ENCODE data around the gene FBXW7.

DNA sequence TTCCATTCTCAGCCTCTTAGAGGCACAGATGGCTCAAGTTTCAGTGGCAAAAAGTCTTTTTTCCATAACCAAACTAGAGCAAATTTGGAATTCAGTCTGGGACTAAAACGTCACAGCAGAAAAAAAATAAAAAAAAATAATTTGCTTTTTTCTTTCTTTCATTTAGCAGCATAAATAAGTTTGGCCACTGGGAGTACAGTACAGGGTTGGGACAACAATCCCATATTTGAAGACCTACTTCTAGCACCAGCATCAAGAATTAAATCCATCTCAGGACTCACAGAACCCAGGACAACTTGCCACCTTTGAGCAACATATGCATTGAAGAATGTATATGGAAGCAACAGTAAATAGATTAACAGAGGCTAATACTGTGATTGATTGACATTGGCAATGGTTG, 214.0 kb downstream of the FBXW7 start:
- TF ChIP-seq, protein P1, sequence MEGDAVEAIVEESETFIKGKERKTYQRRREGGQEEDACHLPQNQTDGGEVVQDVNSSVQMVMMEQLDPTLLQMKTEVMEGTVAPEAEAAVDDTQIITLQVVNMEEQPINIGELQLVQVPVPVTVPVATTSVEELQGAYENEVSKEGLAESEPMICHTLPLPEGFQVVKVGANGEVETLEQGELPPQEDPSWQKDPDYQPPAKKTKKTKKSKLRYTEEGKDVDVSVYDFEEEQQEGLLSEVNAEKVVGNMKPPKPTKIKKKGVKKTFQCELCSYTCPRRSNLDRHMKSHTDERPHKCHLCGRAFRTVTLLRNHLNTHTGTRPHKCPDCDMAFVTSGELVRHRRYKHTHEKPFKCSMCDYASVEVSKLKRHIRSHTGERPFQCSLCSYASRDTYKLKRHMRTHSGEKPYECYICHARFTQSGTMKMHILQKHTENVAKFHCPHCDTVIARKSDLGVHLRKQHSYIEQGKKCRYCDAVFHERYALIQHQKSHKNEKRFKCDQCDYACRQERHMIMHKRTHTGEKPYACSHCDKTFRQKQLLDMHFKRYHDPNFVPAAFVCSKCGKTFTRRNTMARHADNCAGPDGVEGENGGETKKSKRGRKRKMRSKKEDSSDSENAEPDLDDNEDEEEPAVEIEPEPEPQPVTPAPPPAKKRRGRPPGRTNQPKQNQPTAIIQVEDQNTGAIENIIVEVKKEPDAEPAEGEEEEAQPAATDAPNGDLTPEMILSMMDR (conservative IDR thresholded peaks at IDR 0.05) = no peak; the same call in 1 of the 2 replicates
- no peak for TF ChIP-seq ZFX (IDR thresholded peaks at IDR 0.05)

Measured in C4-2B (cell line).